Nucleus accumbens (tissue), 56 donors: Measurements from ENCODE around the gene RAET1E.
"Not testable (repeated sequence)": the region's sequence is repeated elsewhere in the genome, so short reads cannot be mapped to it uniquely, and the experiment has no call there.

Source experiments
- DNase-seq, 56 donors: peaks; one replicate each; lab custom pipeline; 2025; lab: John Stamatoyannopoulos, UW

RAET1E gene

DNA sequence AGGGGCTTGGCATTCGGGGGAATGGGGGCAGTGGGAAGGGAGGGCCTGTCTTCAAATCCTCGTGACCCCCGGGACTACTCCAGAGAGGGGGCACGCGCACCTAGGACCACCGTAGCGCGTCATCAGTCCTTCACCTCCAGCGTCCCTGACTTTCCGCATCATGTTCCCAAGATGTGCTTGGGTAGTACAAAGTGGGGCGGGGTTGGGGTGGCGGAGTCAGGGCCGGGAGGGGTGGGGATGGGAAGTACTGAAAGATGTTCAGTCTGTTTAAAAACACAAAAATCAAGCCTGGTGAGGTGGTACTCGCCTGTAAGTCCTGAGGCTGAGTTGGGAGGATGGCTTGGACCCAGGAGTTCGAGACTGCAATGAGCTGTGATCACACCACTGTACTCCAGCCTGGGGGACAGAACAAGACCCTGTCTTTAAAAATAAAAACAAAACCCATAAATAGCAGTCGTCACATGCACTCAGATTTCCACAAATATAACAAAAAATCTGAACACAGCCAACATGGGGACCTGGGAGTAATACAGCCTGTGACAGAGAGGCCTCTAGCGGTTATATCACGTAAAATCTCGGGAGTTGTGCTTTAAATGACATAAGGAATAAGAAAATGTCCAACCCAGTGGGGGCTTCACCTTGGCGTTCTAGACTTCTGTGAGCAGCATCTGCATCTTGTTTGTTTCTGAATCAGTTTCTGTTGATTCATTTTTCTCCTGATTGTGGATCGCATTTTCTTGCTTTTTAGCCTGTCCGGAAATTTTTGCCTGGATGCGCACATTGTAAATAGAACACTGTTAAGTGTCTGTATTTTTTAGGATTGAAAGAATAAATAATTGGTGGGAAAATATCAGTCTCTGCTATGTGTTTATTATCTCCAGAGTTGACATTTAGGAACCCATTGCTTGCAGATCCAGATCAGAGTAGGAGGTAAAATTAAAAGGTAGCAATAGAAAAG lies 33.1 kb downstream of the RAET1E start:
- DNase-seq: peak in 37 of 56 donors; percentile 18 to 77 (median 49)

DNA sequence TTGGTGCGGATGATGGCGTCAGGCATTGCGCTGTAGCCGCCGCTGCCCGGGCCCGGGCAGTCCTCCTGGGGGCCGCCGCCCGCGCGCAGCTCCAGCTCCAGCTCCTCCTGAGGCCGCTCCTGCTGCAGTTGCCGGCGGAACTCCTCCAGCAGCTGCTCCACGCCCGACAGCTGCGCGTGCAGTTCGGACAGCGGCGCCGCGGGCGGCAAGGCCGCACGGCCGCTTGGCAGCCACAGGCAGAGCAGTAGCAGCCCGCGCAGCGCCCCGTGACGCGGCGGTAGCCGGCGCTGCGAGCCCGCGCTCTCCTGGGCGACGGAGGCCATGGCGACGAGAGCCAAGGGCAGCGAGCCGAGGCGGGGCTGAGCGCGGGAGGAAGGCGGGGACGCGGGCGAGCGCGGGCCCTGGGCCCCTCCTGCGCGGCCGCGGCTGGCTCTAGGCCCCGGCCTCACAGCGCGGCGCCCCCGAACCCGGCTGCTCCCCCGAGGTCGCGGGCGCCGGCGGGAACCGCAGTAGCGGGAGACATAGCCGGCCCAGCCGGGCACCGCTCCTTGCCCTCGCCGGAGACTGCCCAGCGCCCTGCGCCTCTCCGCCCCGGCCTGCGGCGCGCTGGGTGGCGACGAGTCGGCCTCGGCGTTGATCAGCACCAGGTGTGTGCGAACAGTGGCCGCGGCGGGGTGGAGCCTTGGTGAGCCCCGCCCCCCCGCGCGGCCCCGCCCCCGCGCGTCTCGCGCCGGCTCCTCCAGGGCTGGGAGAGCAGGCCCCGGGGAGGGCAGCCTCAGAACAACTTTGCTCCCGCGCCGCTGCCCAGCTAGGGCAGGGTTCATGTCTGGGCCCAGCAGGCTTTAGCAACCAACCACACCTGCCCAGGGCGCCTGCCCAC lies 34.0 kb downstream of the RAET1E start, which contains the start of gene LRP11:
TSS of gene LRP11 (minus strand) at position 662 of the 880 bp plus-strand sequence. CDS start at position 323, 339 bp downstream.
- DNase-seq: peak; percentile 15 to 92 (median 78)

DNA sequence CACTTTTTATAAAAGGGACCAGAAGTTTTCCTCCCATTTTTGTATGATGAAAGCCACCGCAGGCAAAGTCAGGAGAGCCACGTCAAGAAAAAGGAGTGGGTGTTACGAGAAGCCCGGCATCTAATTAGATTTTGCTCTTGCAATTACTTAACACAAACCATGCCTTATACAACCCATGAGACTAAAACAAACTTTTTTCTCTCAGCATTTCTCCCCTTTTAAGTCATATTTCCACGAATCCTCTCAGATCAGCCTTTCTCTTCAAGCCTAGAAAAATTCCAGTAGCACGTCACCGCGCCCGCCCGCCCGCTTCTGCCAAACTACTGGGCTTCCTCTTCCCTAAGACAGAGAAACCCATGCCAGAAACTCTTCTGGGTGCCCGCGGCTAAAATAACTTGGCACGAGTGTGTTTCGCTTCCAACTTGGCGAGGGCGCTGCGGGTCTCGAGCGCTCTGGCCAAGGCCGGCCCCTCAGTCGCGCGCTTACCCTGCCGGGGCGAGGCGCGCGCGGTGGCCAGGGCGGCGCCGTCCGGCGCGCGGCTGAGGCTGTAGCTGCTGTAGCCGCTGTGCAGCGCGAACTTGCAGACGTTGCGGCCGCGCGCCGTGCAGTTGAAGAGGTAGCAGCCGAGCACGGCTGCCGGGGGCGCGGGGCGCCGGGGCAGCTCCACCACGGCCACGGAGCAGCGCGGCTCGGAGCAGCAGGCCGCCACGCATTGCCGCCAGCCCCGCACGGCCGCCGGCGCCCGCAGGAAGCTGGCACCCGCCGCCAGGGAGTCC lies 34.8 kb downstream of the RAET1E start:
- DNase-seq: peak in 47 of 56 donors; percentile 13 to 76 (median 58)

DNA sequence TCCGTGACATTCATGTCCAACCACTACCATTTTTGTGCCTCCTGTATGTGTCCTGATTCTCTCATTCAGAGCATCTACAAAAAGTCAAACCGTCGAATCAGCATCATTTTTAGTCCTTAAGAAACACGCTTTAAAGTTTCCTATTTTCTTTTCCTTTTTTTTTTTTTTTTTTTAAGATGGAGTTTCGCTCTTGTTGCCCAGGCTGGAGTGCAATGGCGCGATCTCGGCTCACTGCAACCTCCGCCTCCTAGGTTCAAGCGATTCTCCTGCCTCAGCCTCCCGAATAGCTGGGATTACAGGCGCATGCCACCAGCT lies 35.5 kb downstream of the RAET1E start:
- DNase-seq: not testable (repeated sequence)

DNA sequence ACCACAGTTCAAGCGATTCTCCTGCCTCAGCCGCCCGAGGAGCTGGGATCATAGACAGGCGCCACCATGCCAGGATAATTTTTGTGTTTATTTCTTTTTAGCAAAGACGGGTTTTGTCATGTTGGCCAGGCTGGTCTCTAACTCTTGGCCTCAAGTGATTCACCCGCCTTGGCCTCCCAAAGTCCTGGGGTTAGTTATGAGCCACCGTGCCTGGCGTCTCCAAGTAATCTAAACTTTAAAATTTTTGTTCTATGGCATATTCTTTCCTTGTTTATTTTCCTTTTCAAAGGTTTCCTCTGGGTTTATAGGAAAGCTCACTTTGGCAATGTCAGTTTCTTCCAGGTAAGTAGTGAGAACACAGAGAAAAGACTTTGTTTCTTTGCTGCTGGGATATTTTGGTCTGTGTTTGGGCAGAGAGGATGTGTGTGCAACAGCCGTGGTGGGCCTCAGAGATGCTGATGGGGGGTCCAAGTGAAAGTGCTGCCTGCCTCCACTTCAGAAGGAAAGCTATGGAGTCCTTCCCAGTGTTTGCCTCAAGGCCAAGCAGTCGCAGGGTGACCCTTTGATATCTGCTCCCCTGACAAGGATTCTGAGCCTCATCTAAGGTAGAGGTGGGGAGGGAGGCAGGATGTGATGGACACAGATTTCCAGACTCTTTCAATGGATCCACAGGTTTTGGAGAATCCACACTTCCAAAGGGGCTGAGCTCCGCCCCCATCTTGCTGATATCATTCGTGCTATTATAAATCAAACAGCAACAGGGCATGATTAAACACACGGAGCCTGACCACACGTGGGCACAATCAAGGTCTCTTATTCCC lies 36.1 kb downstream of the RAET1E start:
- no peak for DNase-seq

DNA sequence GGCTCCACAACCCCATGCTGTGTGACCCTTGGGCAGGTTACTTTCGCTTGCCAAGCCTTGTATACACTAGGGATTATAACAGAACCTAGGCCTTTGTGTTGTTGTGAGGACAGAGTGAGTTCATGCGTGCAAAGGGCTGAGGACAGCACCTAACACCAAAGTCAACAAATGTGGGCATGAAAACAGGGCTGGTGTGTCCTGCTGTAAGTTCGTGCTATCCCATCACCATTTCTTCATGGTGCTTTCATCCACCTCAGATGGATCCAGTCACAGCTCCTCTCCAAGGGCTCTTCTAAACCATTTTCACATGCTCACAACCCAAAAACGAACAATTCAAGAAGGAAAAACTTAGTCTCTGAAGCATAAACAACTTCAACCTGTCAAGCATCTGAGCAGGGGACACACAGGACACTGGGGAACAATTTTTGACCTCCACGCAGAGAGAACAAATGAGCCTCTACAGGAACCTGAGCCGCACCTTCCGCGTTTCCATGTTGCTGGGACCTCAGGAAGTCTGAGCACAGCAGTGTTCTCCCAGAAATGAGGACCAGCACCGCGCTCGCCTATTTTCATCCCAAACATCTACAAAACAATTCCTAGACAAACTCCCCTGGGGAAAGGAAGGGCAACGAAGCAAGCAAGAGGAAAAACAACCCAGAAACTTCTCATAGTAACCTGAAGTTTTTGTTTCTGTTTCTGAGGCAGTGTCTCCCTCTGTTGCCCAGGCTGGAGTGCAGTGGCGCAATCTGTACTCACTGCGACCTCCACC lies 36.9 kb downstream of the RAET1E start:
- no peak for DNase-seq

DNA sequence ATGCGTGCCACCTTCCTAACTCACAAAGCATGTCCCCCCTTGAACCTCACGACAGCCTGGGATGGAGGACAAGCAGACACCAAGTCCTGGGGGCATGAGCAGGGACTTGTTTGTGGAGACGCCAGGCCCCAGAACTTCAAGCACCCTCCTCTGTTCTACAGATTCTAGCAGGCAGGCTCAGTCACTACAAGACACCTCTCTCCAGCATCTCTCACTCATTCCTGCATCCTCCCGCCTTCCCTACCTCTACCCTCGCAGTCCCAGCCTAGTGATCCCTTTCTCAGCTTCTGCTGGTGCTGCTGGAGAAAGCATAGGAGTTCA lies 37.4 kb downstream of the RAET1E start:
- no peak for DNase-seq

DNA sequence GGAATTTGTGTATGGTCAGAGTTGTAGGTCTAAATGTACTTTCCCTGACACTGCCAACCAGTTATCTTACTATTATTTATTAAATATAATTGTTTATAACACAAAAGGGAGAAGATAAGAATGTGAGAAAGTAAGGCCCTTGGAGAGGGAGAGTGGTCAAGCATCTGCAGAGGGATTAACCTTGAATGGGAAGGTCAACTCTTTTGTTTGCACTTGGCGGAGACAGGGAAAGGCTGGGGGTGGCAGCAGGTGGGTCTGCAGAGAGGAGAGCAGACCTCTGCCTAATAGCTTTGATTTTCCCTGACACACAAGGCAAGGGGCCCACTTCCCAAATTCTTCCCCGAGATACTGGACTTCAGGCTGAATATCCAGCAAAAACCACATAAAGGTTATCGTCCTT lies 38.0 kb downstream of the RAET1E start:
- DNase-seq: no peak

DNA sequence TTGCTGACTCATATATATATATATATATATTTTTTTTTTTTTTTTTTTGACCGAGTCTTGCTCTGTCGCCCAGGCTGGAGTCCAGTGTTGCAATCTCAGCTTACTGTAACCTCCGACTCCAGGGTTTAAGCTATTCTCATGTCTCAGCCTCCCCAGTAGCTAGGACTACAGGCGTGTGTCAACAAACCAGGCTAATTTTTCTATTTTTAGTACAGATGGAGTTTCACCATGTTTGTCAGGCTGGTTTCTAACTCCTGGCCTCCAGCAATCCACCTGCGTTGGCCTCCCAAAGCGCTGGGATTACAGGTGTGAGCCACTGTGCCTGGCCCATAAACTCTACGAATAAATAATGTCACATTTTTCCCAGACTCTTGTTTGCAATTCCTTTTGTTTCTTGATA lies 38.5 kb downstream of the RAET1E start:
- DNase-seq: no peak

DNA sequence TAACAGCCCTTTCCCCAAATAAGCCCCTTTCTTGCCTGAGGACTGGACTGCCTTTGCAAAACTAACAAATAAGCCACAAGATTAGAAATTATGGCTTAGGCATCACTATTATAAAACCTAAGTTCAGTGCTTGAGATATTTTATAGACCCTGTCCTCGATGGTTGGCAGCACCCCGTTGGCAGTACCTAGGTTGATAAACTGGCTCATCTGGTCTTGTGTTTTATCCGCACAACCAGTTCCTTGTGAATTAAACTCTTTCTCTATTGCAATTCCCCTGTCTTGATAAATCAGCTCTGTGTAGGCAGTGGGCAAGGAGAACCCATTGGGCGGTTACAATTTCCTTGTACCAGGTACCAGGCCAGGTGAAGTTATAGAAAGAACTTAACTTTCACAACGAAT lies 40.4 kb downstream of the RAET1E start:
- DNase-seq: no peak

DNA sequence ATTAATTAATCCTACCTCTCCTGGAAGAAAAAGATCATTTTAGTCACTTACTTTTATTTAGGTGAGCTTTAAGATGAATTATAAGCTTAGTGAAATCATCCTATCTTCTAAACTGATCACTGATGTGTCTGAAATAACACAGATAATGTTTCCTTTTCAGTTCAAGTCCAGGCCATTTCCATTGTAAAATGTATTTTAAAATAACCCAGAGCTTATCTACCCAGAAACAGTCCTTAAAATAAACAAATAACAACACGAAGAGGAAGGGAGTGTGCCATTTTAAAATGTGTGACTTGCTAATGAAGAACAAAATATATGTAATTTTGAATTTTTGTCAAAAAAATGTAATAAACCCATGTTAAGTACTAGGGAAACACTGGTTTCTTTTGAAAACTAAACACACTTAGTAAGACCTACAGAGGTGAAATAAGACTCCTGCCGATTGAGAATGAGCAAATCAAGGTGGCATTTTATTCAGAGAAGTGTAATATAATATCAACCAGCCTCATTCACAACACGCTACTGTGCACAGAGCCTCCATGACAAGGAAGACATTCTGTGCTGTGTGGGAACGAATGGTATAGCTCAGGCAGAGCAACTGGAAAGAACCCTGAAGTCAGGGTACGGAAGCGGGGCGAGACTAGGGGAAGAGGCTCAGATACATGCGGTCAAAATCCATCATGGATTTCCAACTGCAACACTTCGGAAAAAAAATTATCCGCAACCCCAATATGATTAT lies 41.5 kb downstream of the RAET1E start:
- DNase-seq: no peak

DNA sequence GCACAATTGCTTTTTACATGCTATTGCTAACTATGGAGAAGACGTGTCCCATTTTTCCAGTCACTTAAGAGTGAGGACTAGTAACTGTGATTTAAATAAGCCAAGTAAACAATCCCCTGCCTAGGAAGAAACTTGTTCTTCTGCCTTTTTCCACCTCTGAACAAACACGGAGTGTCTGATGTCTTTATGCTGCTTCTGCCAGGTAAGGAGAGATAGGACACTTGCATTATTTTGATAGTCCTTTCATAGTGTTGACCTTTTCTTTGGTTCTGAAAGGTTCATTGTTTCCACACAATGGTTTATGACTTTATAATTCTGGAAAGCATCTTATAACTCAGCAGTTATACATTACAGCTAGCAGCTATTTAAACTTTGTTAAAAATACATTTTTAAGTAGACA lies 42.2 kb downstream of the RAET1E start:
- DNase-seq: no peak

DNA sequence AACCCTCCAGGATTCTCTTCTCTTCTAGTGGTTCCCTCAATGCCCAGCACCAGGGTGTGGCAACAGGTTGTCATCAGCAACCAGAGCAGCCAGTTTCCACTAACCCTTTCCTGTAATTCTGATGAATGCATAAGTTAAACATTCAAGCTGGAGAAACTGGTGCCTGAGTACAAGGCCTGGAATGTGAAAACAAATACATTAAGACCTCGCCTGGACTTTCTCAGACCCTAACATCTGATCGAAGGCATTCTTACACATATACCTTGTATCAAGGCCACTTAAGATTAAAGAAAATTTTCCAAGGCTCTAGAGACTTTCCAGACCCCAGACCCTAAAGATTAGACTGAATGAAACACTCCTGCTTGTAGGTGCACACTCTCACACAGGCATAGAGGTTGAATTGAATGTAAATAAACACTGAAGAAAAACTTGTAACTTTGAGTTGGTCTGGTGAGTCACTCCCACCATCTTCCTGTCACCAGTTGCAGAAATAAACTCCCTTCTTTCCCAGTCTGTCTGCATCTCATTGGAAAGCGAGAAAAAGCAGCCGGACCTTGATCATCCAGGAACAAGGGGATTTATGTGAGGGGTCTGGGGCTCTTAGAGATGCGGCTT lies 42.8 kb downstream of the RAET1E start:
- DNase-seq: no peak

DNA sequence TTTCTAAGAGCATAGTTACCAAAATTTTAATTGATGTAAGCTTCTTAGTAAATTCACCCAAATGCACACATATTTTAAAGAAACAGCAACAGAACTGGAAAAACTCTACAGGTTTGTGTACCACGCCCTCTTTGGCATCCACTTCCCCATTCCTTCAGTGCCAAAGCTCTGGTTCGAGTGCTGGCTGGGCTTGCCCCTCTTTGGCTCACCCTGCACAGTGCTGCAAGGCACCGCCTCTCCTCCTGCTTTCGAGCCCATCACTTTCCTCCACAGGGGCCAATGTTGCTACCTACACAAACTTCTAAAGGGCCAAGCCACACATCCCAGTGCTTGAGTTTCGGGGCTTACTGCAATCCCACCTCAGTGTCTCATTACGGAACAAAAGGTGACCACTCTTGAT lies 43.4 kb downstream of the RAET1E start:
- DNase-seq: no peak

DNA sequence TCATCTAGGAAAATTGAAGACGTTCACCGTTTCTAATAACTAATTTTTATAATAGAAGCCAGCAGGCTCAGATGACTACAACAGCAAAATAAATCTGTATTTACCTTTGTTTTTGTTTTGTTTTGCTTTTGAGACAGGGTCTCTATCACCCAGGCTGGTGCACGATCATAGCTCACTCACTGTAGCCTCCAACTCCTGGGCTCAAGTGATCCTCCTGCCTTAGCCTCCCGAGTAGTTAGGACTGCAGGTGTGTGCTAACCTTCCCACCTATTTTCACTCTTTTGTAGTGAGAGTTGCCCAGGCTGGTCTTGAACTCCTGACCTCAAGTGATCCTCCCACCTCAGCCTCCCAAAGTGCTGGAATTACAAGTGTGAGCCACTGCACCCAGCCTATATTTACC lies 43.9 kb downstream of the RAET1E start:
- not testable (repeated sequence) for DNase-seq

DNA sequence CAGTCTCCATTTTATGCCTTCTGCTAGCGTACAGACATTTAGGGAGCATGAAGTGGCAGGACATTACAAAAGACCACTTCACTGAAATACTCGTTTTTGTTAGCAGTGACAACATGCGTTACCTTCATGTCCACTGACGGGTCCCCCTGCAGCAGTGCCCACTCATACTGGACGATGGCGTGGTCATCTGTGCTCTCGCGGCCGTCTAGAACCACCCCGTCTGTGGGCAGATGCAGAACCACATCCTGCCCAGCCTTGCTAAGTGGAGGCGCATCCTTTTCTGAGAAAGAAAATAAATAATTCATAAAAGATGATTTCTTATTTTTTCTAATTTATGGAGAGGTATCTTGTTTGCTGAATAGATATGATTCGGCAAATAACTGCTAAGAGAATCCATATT lies 45.0 kb downstream of the RAET1E start:
- no peak for DNase-seq

DNA sequence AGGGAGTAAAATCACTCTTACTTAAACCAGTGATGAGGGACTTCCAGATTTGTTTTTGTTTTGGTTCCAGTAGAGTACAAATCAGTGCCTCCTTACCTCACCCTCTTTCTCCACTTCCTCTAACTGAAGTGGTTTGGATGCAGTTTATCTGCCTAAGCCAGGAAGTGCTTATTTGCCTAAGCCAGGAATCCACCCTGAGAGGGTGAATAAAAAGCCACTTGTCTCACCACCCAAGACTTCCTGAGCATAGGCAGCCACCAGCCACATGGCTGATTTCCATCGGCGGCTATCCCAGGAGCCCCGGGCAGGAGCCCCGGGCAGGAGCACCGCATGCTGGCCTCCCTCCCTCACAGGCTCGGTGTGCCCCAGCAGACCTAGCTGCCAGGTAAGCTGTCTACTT lies 45.7 kb downstream of the RAET1E start:
- no peak for DNase-seq
